ENCODE data around the gene MELTF. TPM values are rescaled to one million over a fixed set of nuclear protein-coding genes. Genes with fewer than 3 reads are reported as not detected.

The MELTF gene
- total and polyA plus RNA-seq, 9 of the 15 experiments (the other 6 are each of a cell fraction or from before 2014, with no cell fraction given), result 0.35 to 10.5 (median 4.5) TPM

DNA sequence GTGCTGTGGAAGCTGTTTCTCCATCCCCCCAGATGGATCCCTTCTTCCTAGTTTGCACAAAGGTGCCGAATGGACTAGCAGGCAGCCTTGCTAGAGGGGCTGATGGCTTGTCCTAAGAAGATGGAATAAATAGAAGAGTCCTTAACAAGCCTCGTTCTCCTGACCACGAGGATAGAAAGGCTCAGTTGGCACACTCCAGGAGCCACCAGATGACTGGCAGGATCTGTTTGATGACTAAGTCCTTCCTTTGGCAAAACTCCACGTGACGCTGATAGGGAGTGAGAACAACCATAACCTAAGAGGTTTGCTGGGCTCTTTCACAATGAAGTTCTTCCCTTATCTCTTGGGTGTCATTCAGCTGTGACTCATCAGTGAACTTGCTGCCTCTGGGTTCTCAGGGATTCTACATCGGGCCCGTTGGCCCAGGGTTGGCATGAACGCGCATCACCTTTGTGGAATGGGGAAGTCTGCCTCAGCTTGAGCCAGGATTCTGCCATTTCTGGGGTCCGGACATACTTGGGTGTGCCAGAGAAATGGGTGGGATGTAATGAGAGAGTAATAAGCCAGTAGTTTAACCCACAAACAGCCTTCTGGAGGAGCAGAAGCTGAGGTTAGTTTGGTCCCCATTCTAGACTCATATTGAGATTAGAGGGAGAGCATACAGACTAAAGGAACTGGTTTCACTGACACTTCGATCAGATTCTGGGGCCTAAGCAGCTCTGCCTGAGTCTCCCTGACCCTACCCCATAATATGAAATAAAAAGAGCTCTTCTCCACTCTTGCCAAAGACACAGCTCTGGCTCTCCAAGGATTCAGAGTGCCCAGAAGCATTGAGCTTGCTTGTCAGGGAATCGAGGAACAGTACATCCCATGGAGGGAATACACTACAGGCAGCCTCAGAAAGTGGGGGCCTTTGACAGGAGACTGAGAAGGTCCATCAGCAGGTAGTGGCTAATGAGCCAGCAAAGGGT, 2.0 kb upstream of the MELTF start (continued):
- TF ChIP-seq HDAC3 (IDR thresholded peaks at IDR 0.05; ENCODE audit: borderline replicate concordance, partially characterized antibody) (no peak), ZNF239 (CRISPR knock-in tag; IDR thresholded peaks at IDR 0.05) (no peak), ZNF586 (CRISPR knock-in tag; conservative IDR thresholded peaks at IDR 0.05) (no peak), DMBX1 (CRISPR knock-in tag; IDR thresholded peaks at IDR 0.05; ENCODE audit: borderline replicate concordance) (no peak), ZNF507 (tag; conservative IDR thresholded peaks at IDR 0.05) (no peak), POLR3A (IDR thresholded peaks at IDR 0.05; ENCODE audit: borderline replicate concordance, extremely low read depth, insufficient read depth, insufficient read length) (no peak), JUN (IDR thresholded peaks at IDR 0.05; ENCODE audit: borderline replicate concordance, low read depth, low read length) (peak; percentile 99), JUN (CRISPR knock-in tag; IDR thresholded peaks at IDR 0.05; ENCODE audit: borderline replicate concordance) (no peak), TEAD4 (IDR thresholded peaks at IDR 0.05; ENCODE audit: low read length) (peak; percentile 81), TEAD4 (CRISPR knock-in tag; IDR thresholded peaks at IDR 0.05; ENCODE audit: borderline replicate concordance) (no peak), NCOA2 (IDR thresholded peaks at IDR 0.05; ENCODE audit: partially characterized antibody in 2 of 2) (no peak), DPF2 (IDR thresholded peaks at IDR 0.05) (peak; percentile 99)
- TF ChIP-seq, protein P1, sequence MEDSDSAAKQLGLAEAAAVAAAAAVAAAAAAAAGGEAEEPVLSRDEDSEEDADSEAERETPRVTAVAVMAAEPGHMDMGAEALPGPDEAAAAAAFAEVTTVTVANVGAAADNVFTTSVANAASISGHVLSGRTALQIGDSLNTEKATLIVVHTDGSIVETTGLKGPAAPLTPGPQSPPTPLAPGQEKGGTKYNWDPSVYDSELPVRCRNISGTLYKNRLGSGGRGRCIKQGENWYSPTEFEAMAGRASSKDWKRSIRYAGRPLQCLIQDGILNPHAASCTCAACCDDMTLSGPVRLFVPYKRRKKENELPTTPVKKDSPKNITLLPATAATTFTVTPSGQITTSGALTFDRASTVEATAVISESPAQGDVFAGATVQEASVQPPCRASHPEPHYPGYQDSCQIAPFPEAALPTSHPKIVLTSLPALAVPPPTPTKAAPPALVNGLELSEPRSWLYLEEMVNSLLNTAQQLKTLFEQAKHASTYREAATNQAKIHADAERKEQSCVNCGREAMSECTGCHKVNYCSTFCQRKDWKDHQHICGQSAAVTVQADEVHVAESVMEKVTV (CRISPR knock-in tag; IDR thresholded peaks at IDR 0.05), result no peak
- TF ChIP-seq, protein P2, sequence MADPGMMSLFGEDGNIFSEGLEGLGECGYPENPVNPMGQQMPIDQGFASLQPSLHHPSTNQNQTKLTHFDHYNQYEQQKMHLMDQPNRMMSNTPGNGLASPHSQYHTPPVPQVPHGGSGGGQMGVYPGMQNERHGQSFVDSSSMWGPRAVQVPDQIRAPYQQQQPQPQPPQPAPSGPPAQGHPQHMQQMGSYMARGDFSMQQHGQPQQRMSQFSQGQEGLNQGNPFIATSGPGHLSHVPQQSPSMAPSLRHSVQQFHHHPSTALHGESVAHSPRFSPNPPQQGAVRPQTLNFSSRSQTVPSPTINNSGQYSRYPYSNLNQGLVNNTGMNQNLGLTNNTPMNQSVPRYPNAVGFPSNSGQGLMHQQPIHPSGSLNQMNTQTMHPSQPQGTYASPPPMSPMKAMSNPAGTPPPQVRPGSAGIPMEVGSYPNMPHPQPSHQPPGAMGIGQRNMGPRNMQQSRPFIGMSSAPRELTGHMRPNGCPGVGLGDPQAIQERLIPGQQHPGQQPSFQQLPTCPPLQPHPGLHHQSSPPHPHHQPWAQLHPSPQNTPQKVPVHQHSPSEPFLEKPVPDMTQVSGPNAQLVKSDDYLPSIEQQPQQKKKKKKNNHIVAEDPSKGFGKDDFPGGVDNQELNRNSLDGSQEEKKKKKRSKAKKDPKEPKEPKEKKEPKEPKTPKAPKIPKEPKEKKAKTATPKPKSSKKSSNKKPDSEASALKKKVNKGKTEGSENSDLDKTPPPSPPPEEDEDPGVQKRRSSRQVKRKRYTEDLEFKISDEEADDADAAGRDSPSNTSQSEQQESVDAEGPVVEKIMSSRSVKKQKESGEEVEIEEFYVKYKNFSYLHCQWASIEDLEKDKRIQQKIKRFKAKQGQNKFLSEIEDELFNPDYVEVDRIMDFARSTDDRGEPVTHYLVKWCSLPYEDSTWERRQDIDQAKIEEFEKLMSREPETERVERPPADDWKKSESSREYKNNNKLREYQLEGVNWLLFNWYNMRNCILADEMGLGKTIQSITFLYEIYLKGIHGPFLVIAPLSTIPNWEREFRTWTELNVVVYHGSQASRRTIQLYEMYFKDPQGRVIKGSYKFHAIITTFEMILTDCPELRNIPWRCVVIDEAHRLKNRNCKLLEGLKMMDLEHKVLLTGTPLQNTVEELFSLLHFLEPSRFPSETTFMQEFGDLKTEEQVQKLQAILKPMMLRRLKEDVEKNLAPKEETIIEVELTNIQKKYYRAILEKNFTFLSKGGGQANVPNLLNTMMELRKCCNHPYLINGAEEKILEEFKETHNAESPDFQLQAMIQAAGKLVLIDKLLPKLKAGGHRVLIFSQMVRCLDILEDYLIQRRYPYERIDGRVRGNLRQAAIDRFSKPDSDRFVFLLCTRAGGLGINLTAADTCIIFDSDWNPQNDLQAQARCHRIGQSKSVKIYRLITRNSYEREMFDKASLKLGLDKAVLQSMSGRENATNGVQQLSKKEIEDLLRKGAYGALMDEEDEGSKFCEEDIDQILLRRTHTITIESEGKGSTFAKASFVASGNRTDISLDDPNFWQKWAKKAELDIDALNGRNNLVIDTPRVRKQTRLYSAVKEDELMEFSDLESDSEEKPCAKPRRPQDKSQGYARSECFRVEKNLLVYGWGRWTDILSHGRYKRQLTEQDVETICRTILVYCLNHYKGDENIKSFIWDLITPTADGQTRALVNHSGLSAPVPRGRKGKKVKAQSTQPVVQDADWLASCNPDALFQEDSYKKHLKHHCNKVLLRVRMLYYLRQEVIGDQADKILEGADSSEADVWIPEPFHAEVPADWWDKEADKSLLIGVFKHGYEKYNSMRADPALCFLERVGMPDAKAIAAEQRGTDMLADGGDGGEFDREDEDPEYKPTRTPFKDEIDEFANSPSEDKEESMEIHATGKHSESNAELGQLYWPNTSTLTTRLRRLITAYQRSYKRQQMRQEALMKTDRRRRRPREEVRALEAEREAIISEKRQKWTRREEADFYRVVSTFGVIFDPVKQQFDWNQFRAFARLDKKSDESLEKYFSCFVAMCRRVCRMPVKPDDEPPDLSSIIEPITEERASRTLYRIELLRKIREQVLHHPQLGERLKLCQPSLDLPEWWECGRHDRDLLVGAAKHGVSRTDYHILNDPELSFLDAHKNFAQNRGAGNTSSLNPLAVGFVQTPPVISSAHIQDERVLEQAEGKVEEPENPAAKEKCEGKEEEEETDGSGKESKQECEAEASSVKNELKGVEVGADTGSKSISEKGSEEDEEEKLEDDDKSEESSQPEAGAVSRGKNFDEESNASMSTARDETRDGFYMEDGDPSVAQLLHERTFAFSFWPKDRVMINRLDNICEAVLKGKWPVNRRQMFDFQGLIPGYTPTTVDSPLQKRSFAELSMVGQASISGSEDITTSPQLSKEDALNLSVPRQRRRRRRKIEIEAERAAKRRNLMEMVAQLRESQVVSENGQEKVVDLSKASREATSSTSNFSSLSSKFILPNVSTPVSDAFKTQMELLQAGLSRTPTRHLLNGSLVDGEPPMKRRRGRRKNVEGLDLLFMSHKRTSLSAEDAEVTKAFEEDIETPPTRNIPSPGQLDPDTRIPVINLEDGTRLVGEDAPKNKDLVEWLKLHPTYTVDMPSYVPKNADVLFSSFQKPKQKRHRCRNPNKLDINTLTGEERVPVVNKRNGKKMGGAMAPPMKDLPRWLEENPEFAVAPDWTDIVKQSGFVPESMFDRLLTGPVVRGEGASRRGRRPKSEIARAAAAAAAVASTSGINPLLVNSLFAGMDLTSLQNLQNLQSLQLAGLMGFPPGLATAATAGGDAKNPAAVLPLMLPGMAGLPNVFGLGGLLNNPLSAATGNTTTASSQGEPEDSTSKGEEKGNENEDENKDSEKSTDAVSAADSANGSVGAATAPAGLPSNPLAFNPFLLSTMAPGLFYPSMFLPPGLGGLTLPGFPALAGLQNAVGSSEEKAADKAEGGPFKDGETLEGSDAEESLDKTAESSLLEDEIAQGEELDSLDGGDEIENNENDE (IDR thresholded peaks at IDR 0.05; ENCODE audit: low read depth, low read length), result no peak

Data from K562 (cell line).